SU-DHL-6 (cell line): ENCODE data around the gene DYNLT2.

Source experiments
- CTCF ChIP-seq: fragments of 200-600 bp; sonication (generic); IDR thresholded peaks from one replicate; pipeline ENCODE4 v1.5.1; 2017; ENCODE audit warnings: antibody characterized with exemption, mild to moderate bottlenecking, low read length, moderate library complexity; ENCODE audit not compliant: insufficient read depth, poor library complexity, severe bottlenecking
- EZH2phosphoT487 ChIP-seq: fragments of 200-600 bp; sonication (generic), shearing (Covaris generic); conservative IDR thresholded peaks from 2 replicates; pipeline ENCODE4 v1.6.1; 2018; ENCODE audit warnings: mild to moderate bottlenecking, antibody characterized with exemption, low read length, moderate library complexity, mixed read lengths

- TF ChIP-seq CTCF (no peak), EZH2phosphoT487 (no peak)
Measured at GRCh38 chr6:169741344-169741743, 10.0 kb downstream of the DYNLT2 start.
